Measurements from ENCODE around the gene GDAP2.
"Not testable (repeated sequence)": the region's sequence is repeated elsewhere in the genome, so short reads cannot be mapped to it uniquely, and the experiment has no call there.

GDAP2 gene

GRCh38 chr1:117929343-117930172 lies at the start of gene GDAP2, which contains the start of gene WDR3:
Gene GDAP2 (minus strand): TSS chr1:117929621. CDS start chr1:117920357, 9,264 bp downstream.
Gene WDR3 (plus strand): TSS chr1:117929739. CDS start chr1:117933320, 3,581 bp downstream.
- DNase-seq = peak; percentile 93

- DNase-seq = no peak
Observed at GRCh38 chr1:117976381-117976780, 47.0 kb upstream of the GDAP2 start.

- DNase-seq = no peak
Observed at GRCh38 chr1:117971777-117972176, 42.4 kb upstream of the GDAP2 start.

- DNase-seq = no peak
Observed at GRCh38 chr1:117970252-117970651, 40.8 kb upstream of the GDAP2 start.

GRCh38 chr1:117967881-117968280 lies 38.5 kb upstream of the GDAP2 start:
- DNase-seq = peak; percentile 73

GRCh38 chr1:117967477-117967876 lies 38.1 kb upstream of the GDAP2 start:
- DNase-seq = peak; percentile 72

- DNase-seq = no peak
Observed at GRCh38 chr1:117964290-117965038, 35.0 kb upstream of the GDAP2 start.

GRCh38 chr1:117959364-117959763 lies 29.9 kb upstream of the GDAP2 start:
- no peak for DNase-seq

GRCh38 chr1:117952386-117952785 lies 23.0 kb upstream of the GDAP2 start:
- no peak for DNase-seq

- DNase-seq = no peak
Observed at GRCh38 chr1:117942293-117942692, 12.9 kb upstream of the GDAP2 start.

GRCh38 chr1:117933769-117934168 lies 4.3 kb upstream of the GDAP2 start:
- DNase-seq = no peak

- no peak for DNase-seq
Observed at GRCh38 chr1:117932576-117932975, 3.2 kb upstream of the GDAP2 start.

- DNase-seq = no peak
Observed at GRCh38 chr1:117930484-117930883, 1.1 kb upstream of the GDAP2 start.

GRCh38 chr1:117930173-117930447 lies 689 bp upstream of the GDAP2 start:
- no peak for DNase-seq

GRCh38 chr1:117928881-117929342 lies 509 bp downstream of the GDAP2 start:
- DNase-seq = peak; percentile 1

GRCh38 chr1:117925981-117926380 lies 3.4 kb downstream of the GDAP2 start:
- no peak for DNase-seq

- DNase-seq = not testable (repeated sequence)
Observed at GRCh38 chr1:117922717-117923116, 6.7 kb downstream of the GDAP2 start.

GRCh38 chr1:117921991-117922390 lies 7.4 kb downstream of the GDAP2 start:
- DNase-seq = no peak

- DNase-seq = no peak
Observed at GRCh38 chr1:117919376-117919775, 10.0 kb downstream of the GDAP2 start.

- no peak for DNase-seq
Observed at GRCh38 chr1:117911051-117911450, 18.4 kb downstream of the GDAP2 start.

- DNase-seq = no peak
Observed at GRCh38 chr1:117905019-117905418, 24.4 kb downstream of the GDAP2 start.

- no peak for DNase-seq
Observed at GRCh38 chr1:117904485-117904884, 24.9 kb downstream of the GDAP2 start.

- no peak for DNase-seq
Observed at GRCh38 chr1:117902944-117903343, 26.5 kb downstream of the GDAP2 start.

GRCh38 chr1:117899801-117900200 lies 29.6 kb downstream of the GDAP2 start:
- no peak for DNase-seq

All from DMS 273 treated with DMSO at 0.1 percent for 48 hours (cell line).